Smooth muscle cell (in vitro differentiated cells): ENCODE measurements around the gene TAS2R41. TPM values are rescaled to one million over a fixed set of nuclear protein-coding genes. Genes with fewer than 3 reads are reported as not detected.

Experiments used
- DNase-seq: peaks from one replicate; lab custom pipeline; 2025; ENCODE audit not compliant: unreplicated experiment; lab: John Stamatoyannopoulos, UW
- H2AFZ ChIP-seq: fragments of 200-600 bp; sonication (generic); 2 replicates; pipeline ENCODE4 v1.6.0; 2016; ENCODE audit warnings: antibody characterized with exemption, low read depth, mild to moderate bottlenecking
- H3F3A ChIP-seq: fragments of 200-600 bp; sonication (generic); 2 replicates; pipeline ENCODE4 v1.6.0; 2017; ENCODE audit warnings: antibody characterized with exemption, low read depth
- H3K27ac ChIP-seq: fragments of 200-600 bp; sonication (generic); 2 replicates; pipeline ENCODE4 v1.5.1; 2016; ENCODE audit warnings: low read depth, mild to moderate bottlenecking
- H3K27me3 ChIP-seq: fragments of 200-600 bp; sonication (generic); 2 replicates; pipeline ENCODE4 v1.6.1; 2016; ENCODE audit warnings: low read depth, mild to moderate bottlenecking
- H3K36me3 ChIP-seq: fragments of 200-600 bp; sonication (generic); 2 replicates; pipeline ENCODE4 v1.5.1; 2016; ENCODE audit warnings: low read depth
- H3K4me1 ChIP-seq: fragments of 200-600 bp; sonication (generic); 2 replicates; pipeline ENCODE4 v1.5.1; 2016; ENCODE audit warnings: low read depth
- H3K4me2 ChIP-seq: fragments of 200-600 bp; sonication (generic); 2 replicates; pipeline ENCODE4 v1.6.0; 2016; ENCODE audit warnings: mild to moderate bottlenecking
- H3K4me3 ChIP-seq: fragments of 200-600 bp; sonication (generic); 2 replicates; pipeline ENCODE4 v1.5.1; 2016; ENCODE audit warnings: mild to moderate bottlenecking
- H3K79me2 ChIP-seq: fragments of 200-600 bp; sonication (generic); 2 replicates; pipeline ENCODE4 v1.6.0; 2016; ENCODE audit warnings: low read depth, mild to moderate bottlenecking
- H3K9ac ChIP-seq: fragments of 200-600 bp; sonication (generic); 2 replicates; pipeline ENCODE4 v1.6.0; 2016; ENCODE audit warnings: low read depth
- H3K9me3 ChIP-seq: fragments of 200-600 bp; sonication (generic); replicated peaks from 2 replicates; pipeline ENCODE4 v1.5.1; 2016; ENCODE audit warnings: low read depth
- H4K20me1 ChIP-seq: fragments of 200-600 bp; sonication (generic); 2 replicates; pipeline ENCODE4 v1.6.0; 2016; ENCODE audit warnings: low read depth
- CTCF ChIP-seq: fragments of 200-600 bp; sonication (generic); IDR thresholded peaks from 2 replicates; pipeline ENCODE4 v1.5.1; 2017; ENCODE audit warnings: borderline replicate concordance, mild to moderate bottlenecking, antibody characterized with exemption; ENCODE audit not compliant: insufficient read depth, poor library complexity, severe bottlenecking
- whole genome bisulfite sequencing: methylation state at CpG from one replicate; pipeline ENCODE4 v1.1.7; 2016; ENCODE audit warnings: low lambda C conversion rate; 5-methylcytosine and 5-hydroxymethylcytosine counted together
- polyA plus RNA-seq: library from polyadenylated mRNA; unstranded; fragments of >200 nt; fragmentation: Nextera tagmentation; extraction: Ambion mirVana; gene quantifications from 2 replicates; pipeline ENCODE4 v1.2.1, GENCODE V29; 2016
- total RNA-seq: library from RNA; depleted of rRNA; stranded (reverse); fragments of >200 nt; gene quantifications from 2 replicates; pipeline ENCODE4 v1.2.3, GENCODE V29; 2014

TAS2R41 gene
- total and polyA plus RNA-seq, 2 experiments from 2014 or later, result not detected

GRCh38 chr7:143497008-143497795 lies 19.5 kb downstream of the TAS2R41 start:
- Histone ChIP-seq H3K4me3 (no peak overlapping the region), H3K79me2 (no peaks in the 10 kb centered on the region), H3F3A (no peaks in the 10 kb centered on the region), H3K9ac (no peak overlapping the region), H4K20me1 (no peaks in the 10 kb centered on the region), H2AFZ (no peak overlapping the region), H3K9me3 (no peaks in the 10 kb centered on the region), H3K36me3 (no peaks in the 10 kb centered on the region), H3K27me3 (no peaks in the 10 kb centered on the region), H3K4me1 (no peaks in the 10 kb centered on the region), H3K4me2 (no peak overlapping the region), H3K27ac (no peak overlapping the region)
- TF ChIP-seq CTCF, result no peak
- 88% methylated on average over 4 of the region's 4 CpGs for WGBS
- no peak for DNase-seq

- Histone ChIP-seq H3K4me1 (no peaks in the 10 kb centered on the region), H2AFZ (peak overlapping the region; percentile 47), H3K27ac (peak overlapping the region; percentile 9), H3K9me3 (no peaks in the 10 kb centered on the region), H3K79me2 (no peaks in the 10 kb centered on the region), H4K20me1 (no peaks in the 10 kb centered on the region), H3K36me3 (no peaks in the 10 kb centered on the region), H3K27me3 (no peaks in the 10 kb centered on the region), H3K9ac (no peak overlapping the region), H3F3A (no peaks in the 10 kb centered on the region), H3K4me2 (no peak overlapping the region), H3K4me3 (no peak overlapping the region)
- 24% methylated on average over 2 of the region's 2 CpGs for WGBS
- no peak for TF ChIP-seq CTCF
- no peak for DNase-seq
These were observed 21.6 kb downstream of the TAS2R41 start for GRCh38 chr7:143499246-143499645.

GRCh38 chr7:143499743-143500348 lies 22.2 kb downstream of the TAS2R41 start:
- Histone ChIP-seq H3K4me1 (no peaks in the 10 kb centered on the region), H3K9me3 (no peaks in the 10 kb centered on the region), H4K20me1 (no peaks in the 10 kb centered on the region), H3F3A (no peaks in the 10 kb centered on the region), H3K27me3 (no peaks in the 10 kb centered on the region), H3K9ac (no peak overlapping the region), H3K36me3 (no peaks in the 10 kb centered on the region), H3K79me2 (no peaks in the 10 kb centered on the region), H3K4me2 (no peak overlapping the region), H2AFZ (no peak overlapping the region), H3K4me3 (no peak overlapping the region), H3K27ac (peak overlapping the region; percentile 9)
- DNase-seq, result no peak
- TF ChIP-seq CTCF, result no peak
- 69% methylated on average over 8 of the region's 8 CpGs for WGBS

GRCh38 chr7:143503261-143503660 lies 25.6 kb downstream of the TAS2R41 start:
- no peaks in the 10 kb centered on the region for H3K79me2 ChIP-seq
- H3K4me3 ChIP-seq, result no peak overlapping the region
- 89% methylated on average over 2 of the region's 2 CpGs for WGBS
- H3K27me3 ChIP-seq, result no peaks in the 10 kb centered on the region
- H3K9ac ChIP-seq, result no peak overlapping the region
- DNase-seq, result no peak
- no peaks in the 10 kb centered on the region for H3K4me1 ChIP-seq
- no peak overlapping the region for H3K4me2 ChIP-seq
- no peak for TF ChIP-seq CTCF
- H3K36me3 ChIP-seq, result no peaks in the 10 kb centered on the region
- no peaks in the 10 kb centered on the region for H4K20me1 ChIP-seq
- no peak overlapping the region for H3K27ac ChIP-seq
- H3K9me3 ChIP-seq, result no peaks in the 10 kb centered on the region
- no peaks in the 10 kb centered on the region for H3F3A ChIP-seq
- H2AFZ ChIP-seq, result no peak overlapping the region
